Fibroblast of lung (primary cell): ENCODE results near the gene CFAP65. TPM values are rescaled to one million over a fixed set of nuclear protein-coding genes. Genes with fewer than 3 reads are reported as not detected.

Experiments
- DNase-seq, 2 donors: peaks; one replicate each; pipeline versions ENCODE4 v3.0.0 to v3.0.0-alpha.2; 2010; ENCODE audit warnings: low read depth in 2 of 2
- H2AFZ ChIP-seq: 2 replicates; pipeline ENCODE4 v1.5.1; 2012; ENCODE audit warnings: low read length, control low read depth, inconsistent platforms
- H3K27ac ChIP-seq: 2 replicates; pipeline ENCODE4 v1.5.1; 2011; ENCODE audit warnings: low read length, control low read depth; ENCODE audit not compliant: insufficient read depth
- H3K27me3 ChIP-seq: 2 replicates; pipeline ENCODE4 v1.5.1; 2011; ENCODE audit warnings: mild to moderate bottlenecking, low read length; ENCODE audit not compliant: control insufficient read depth, insufficient read depth
- H3K36me3 ChIP-seq: 2 replicates; pipeline ENCODE4 v1.5.1; 2011; ENCODE audit warnings: low read length; ENCODE audit not compliant: control insufficient read depth, insufficient read depth
- H3K4me1 ChIP-seq: 2 replicates; pipeline ENCODE4 v1.5.1; 2011; ENCODE audit warnings: low read length; ENCODE audit not compliant: control insufficient read depth, insufficient read depth; ENCODE audit errors: extremely low read depth
- H3K4me2 ChIP-seq: 2 replicates; pipeline ENCODE4 v1.5.1; 2011; ENCODE audit warnings: low read length, control low read depth; ENCODE audit not compliant: insufficient read depth; ENCODE audit errors: extremely low read depth
- H3K4me3 ChIP-seq, 4 experiments: fragments of 200-600 bp in 1 of 4; sonication (generic) in 1 of 4; replicated peaks in 1 of 4; 2 replicates each; pipeline ENCODE4 v1.5.1; 2011 to 2016; ENCODE audit warnings: low read length in 4 of 4, low read depth in 3 of 4, mild to moderate bottlenecking in 3 of 4, control low read depth in 2 of 4, inconsistent platforms in 1 of 4, mixed read lengths in 1 of 4; ENCODE audit not compliant: insufficient read depth in 1 of 4; ENCODE audit errors: control extremely low read depth in 1 of 4
- H3K79me2 ChIP-seq: 2 replicates; pipeline ENCODE4 v1.5.1; 2012; ENCODE audit warnings: mild to moderate bottlenecking, low read length, inconsistent platforms; ENCODE audit not compliant: control insufficient read depth, insufficient read depth
- H3K9ac ChIP-seq: 2 replicates; pipeline ENCODE4 v1.5.1; 2011; ENCODE audit warnings: mild to moderate bottlenecking, low read length, control low read depth; ENCODE audit not compliant: insufficient read depth
- H3K9me3 ChIP-seq: 2 replicates; pipeline ENCODE4 v1.5.1; 2012; ENCODE audit warnings: low read depth, low read length; ENCODE audit not compliant: control insufficient read depth, insufficient read depth
- H4K20me1 ChIP-seq: 2 replicates; pipeline ENCODE4 v1.5.1; 2011; ENCODE audit warnings: low read length; ENCODE audit not compliant: control insufficient read depth, insufficient read depth; ENCODE audit errors: extremely low read depth
- EZH2 ChIP-seq: IDR thresholded peaks from 2 replicates; pipeline ENCODE4 v1.5.1; 2012; ENCODE audit warnings: low read length, control low read depth, mild to moderate bottlenecking; ENCODE audit errors: missing control alignments
- polyA plus RNA-seq, 2 donors: library from polyadenylated mRNA; depleted of rRNA in 1 of 2; stranded (reverse) in 1 of 2; unstranded in 1 of 2; fragments of >200 nt; gene quantifications; 2 replicates each; pipeline ENCODE4 v1.2.1, GENCODE V29; 2011 to 2012; ENCODE audit warnings: missing spikeins in 1 of 2
- total RNA-seq: library from RNA; depleted of rRNA; stranded (reverse); fragments of >200 nt; gene quantifications from 2 replicates; pipeline ENCODE4 v1.2.1, GENCODE V29; 2014
- TF ChIP-seq, protein P1 (sequence below), 2 donors: IDR thresholded peaks in 1 of 2; conservative IDR thresholded peaks in 1 of 2; 1 replicate in 1 of 2; 2 replicates in 1 of 2; pipeline ENCODE4 v1.5.1; 2011 to 2012; ENCODE audit warnings: low read length in 2 of 2, control low read depth in 1 of 2, inconsistent platforms in 1 of 2, low read depth in 1 of 2, mild to moderate bottlenecking in 1 of 2

Gene CFAP65
- total and polyA plus RNA-seq, 2 donors (not counting 1 experiment from before 2014, with no cell fraction given): not detected

GRCh38 chr2:219003979-219004378, 37.3 kb downstream of the CFAP65 start:
- peaks cover 59% of the 10 kb centered on the region for H3K27me3 ChIP-seq
- H3K4me3 ChIP-seq: no peak overlapping the region
- H3K36me3 ChIP-seq: no peaks in the 10 kb centered on the region
- no peak overlapping the region for H3K27ac ChIP-seq
- no peak overlapping the region for H2AFZ ChIP-seq
- H3K9me3 ChIP-seq: no peaks in the 10 kb centered on the region
- no peak overlapping the region for H3K4me2 ChIP-seq
- DNase-seq: no peak
- H3K79me2 ChIP-seq: no peaks in the 10 kb centered on the region
- H4K20me1 ChIP-seq: no peaks in the 10 kb centered on the region
- TF ChIP-seq, protein P1, sequence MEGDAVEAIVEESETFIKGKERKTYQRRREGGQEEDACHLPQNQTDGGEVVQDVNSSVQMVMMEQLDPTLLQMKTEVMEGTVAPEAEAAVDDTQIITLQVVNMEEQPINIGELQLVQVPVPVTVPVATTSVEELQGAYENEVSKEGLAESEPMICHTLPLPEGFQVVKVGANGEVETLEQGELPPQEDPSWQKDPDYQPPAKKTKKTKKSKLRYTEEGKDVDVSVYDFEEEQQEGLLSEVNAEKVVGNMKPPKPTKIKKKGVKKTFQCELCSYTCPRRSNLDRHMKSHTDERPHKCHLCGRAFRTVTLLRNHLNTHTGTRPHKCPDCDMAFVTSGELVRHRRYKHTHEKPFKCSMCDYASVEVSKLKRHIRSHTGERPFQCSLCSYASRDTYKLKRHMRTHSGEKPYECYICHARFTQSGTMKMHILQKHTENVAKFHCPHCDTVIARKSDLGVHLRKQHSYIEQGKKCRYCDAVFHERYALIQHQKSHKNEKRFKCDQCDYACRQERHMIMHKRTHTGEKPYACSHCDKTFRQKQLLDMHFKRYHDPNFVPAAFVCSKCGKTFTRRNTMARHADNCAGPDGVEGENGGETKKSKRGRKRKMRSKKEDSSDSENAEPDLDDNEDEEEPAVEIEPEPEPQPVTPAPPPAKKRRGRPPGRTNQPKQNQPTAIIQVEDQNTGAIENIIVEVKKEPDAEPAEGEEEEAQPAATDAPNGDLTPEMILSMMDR (conservative IDR thresholded peaks at IDR 0.05 in 1 of 2, IDR thresholded peaks at IDR 0.05 in 1 of 2; ENCODE audit: low read depth in 1 of 2, low read length in 2 of 2): no peak
- no peak for TF ChIP-seq EZH2
- H3K4me1 ChIP-seq: no peaks in the 10 kb centered on the region
- H3K9ac ChIP-seq: no peak overlapping the region

DNA sequence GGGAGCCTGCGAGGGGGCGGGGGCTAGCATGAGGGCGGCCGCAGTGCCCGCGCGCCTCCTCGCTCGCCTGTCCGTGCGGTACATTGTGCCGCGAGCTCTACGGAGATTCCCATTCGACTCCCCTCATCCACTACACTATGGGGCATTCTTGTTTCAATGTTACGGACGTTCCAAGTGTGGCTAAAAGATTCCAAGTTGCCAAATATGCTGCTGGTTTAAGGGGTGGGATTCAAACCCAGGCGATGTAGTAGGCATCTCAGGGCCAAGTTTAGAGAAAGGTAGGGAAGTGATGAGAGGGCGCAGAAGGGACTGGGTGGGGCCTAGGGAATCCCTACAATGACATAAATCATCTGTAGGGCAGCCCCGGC, 38.1 kb downstream of the CFAP65 start:
- H3K27ac ChIP-seq: no peak overlapping the region
- no peaks in the 10 kb centered on the region for H4K20me1 ChIP-seq
- H3K4me2 ChIP-seq: no peak overlapping the region
- TF ChIP-seq, protein P1 (conservative IDR thresholded peaks at IDR 0.05 in 1 of 2, IDR thresholded peaks at IDR 0.05 in 1 of 2; ENCODE audit: low read depth in 1 of 2, low read length in 2 of 2): no peak
- no peak for TF ChIP-seq EZH2
- H3K4me1 ChIP-seq: no peaks in the 10 kb centered on the region
- no peaks in the 10 kb centered on the region for H3K36me3 ChIP-seq
- no peak overlapping the region for H2AFZ ChIP-seq
- no peaks in the 10 kb centered on the region for H3K79me2 ChIP-seq
- no peak overlapping the region for H3K4me3 ChIP-seq
- no peak overlapping the region for H3K9ac ChIP-seq
- peaks cover 59% of the 10 kb centered on the region for H3K27me3 ChIP-seq
- H3K9me3 ChIP-seq: no peaks in the 10 kb centered on the region
- DNase-seq: no peak

- H2AFZ ChIP-seq: no peak overlapping the region
- no peak overlapping the region for H3K4me2 ChIP-seq
- no peaks in the 10 kb centered on the region for H3K79me2 ChIP-seq
- no peak overlapping the region for H3K4me3 ChIP-seq
- H3K36me3 ChIP-seq: no peaks in the 10 kb centered on the region
- no peak overlapping the region for H3K27ac ChIP-seq
- peaks cover 59% of the 10 kb centered on the region for H3K27me3 ChIP-seq
- H3K9me3 ChIP-seq: no peaks in the 10 kb centered on the region
- TF ChIP-seq EZH2: peak; percentile 97
- TF ChIP-seq, protein P1 (conservative IDR thresholded peaks at IDR 0.05 in 1 of 2, IDR thresholded peaks at IDR 0.05 in 1 of 2; ENCODE audit: low read depth in 1 of 2, low read length in 2 of 2): peak in 1 of 2 donors; percentile 36
- H4K20me1 ChIP-seq: no peaks in the 10 kb centered on the region
- H3K4me1 ChIP-seq: no peaks in the 10 kb centered on the region
- DNase-seq: peak; percentile 8 to 12
- no peak overlapping the region for H3K9ac ChIP-seq
These were observed 38.7 kb downstream of the CFAP65 start for GRCh38 chr2:219002395-219003266.
